Sigmoid colon (tissue), 7 donors: ENCODE results near the gene HMGB2. TPM values are rescaled to one million over a fixed set of nuclear protein-coding genes. Genes with fewer than 3 reads are reported as not detected.

Experiments
- DNase-seq: peaks from one replicate; pipeline ENCODE4 v3.0.0-alpha.2; 2019
- H3K27ac ChIP-seq, 4 donors: fragments of 200-600 bp; sonication (generic); one replicate each; pipeline ENCODE4 v1.5.1; 2016 to 2019; ENCODE audit warnings: mild to moderate bottlenecking in 1 of 4
- H3K27me3 ChIP-seq, 3 donors: fragments of 200-600 bp; sonication (generic); one replicate each; pipeline ENCODE4 v1.5.1; 2019; ENCODE audit warnings: mild to moderate bottlenecking in 1 of 3
- H3K36me3 ChIP-seq, 4 donors: fragments of 200-600 bp; sonication (generic); one replicate each; pipeline ENCODE4 v1.5.1; 2016 to 2019
- H3K4me1 ChIP-seq, 4 donors: fragments of 200-600 bp; sonication (generic); one replicate each; pipeline ENCODE4 v1.5.1; 2017 to 2019
- H3K4me3 ChIP-seq, 4 donors: fragments of 200-600 bp; sonication (generic); one replicate each; pipeline ENCODE4 v1.5.1; 2017 to 2019; ENCODE audit warnings: mild to moderate bottlenecking in 2 of 4, moderate library complexity in 1 of 4
- H3K9me3 ChIP-seq, 4 donors: fragments of 200-600 bp in 3 of 4; sonication (generic) in 3 of 4; one replicate each; pipeline versions ENCODE4 v1.5.1 to v1.6.1; 2013 to 2019
- EP300 ChIP-seq, 4 donors: sonication (generic); formaldehyde crosslinking; IDR thresholded peaks; one replicate each; pipeline ENCODE4 v1.6.1; 2017; ENCODE audit warnings: antibody characterized with exemption in 4 of 4
- POLR2A ChIP-seq, 2 donors: fragments of 450-650 bp; IDR thresholded peaks; one replicate each; pipeline ENCODE4 v1.6.1; 2016; ENCODE audit warnings: antibody characterized with exemption in 2 of 2, mild to moderate bottlenecking in 2 of 2, moderate library complexity in 2 of 2
- POLR2AphosphoS5 ChIP-seq, 4 donors: sonication (generic); formaldehyde crosslinking; IDR thresholded peaks; one replicate each; pipeline ENCODE4 v1.6.1; 2017; ENCODE audit warnings: antibody characterized with exemption in 4 of 4
- WGBS, 2 donors: extraction: QIAGEN DNeasy Blood & Tissue Kit; methylation state at CpG; one replicate each; pipeline ENCODE4 v1.1.7; 2013; 5-methylcytosine and 5-hydroxymethylcytosine counted together
- intact Hi-C: fragments of 100-400 bp; cut with DNase I; formaldehyde crosslinking; loops from one replicate; pipeline ENCODE4 v1.15.1; 2023
- polyA plus RNA-seq, 3 donors: library from polyadenylated mRNA; stranded (reverse); fragments of 200-250 nt; gene quantifications; one replicate each; pipeline ENCODE4 v1.2.3, GENCODE V29; 2013
- total RNA-seq, 4 donors: library from RNA; depleted of rRNA; stranded (reverse); fragments of >200 nt; gene quantifications; one replicate each; pipeline ENCODE4 v1.1.0, GENCODE V29; 2016
- TF ChIP-seq, protein P1 (sequence below), 4 experiments: fragments of 450-650 bp in 3 of 4; fragments of 200-600 bp in 1 of 4; IDR thresholded peaks; one replicate each; pipeline ENCODE4 v1.5.1; 2016 to 2019; ENCODE audit warnings: antibody characterized with exemption in 4 of 4, mild to moderate bottlenecking in 3 of 4, moderate library complexity in 2 of 4
- donor health status: healthy with polysubstance abuse.
- donor health status: Bipolar disorder and iron deficiency.
- donor health status: healthy.

The HMGB2 gene
- total and polyA plus RNA-seq, 7 donors, result 45.1 to 255 (median 74.7) TPM

DNA sequence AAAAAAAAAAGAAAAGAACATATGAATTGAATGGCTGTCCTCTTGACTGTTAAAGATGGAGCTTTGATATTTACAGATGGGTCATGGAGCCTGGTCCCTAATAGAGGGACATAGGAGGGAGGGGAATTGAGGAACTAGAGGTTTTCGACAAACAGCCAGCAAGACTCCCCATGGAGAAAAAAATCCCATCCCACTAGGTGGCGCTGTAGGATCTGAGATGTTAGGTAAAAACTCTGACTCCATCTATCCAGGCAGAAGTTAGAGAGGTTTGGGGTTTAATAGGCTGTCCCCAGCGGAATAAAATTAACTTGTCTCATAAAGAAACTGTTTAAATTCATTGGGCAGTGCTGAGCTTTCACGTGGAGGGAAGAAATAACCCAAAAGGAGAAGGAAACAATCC is 45.9 kb downstream of the HMGB2 start:
- no peaks in the 10 kb centered on the region for H3K27me3 ChIP-seq
- 80 to 83% methylated on average over 4 of the region's 4 CpGs for WGBS, 2 donors
- no peaks in the 10 kb centered on the region for H3K4me1 ChIP-seq
- H3K27ac ChIP-seq, result no peak overlapping the region
- no peak for TF ChIP-seq POLR2A (IDR thresholded peaks at IDR 0.05)
- TF ChIP-seq, protein P1, sequence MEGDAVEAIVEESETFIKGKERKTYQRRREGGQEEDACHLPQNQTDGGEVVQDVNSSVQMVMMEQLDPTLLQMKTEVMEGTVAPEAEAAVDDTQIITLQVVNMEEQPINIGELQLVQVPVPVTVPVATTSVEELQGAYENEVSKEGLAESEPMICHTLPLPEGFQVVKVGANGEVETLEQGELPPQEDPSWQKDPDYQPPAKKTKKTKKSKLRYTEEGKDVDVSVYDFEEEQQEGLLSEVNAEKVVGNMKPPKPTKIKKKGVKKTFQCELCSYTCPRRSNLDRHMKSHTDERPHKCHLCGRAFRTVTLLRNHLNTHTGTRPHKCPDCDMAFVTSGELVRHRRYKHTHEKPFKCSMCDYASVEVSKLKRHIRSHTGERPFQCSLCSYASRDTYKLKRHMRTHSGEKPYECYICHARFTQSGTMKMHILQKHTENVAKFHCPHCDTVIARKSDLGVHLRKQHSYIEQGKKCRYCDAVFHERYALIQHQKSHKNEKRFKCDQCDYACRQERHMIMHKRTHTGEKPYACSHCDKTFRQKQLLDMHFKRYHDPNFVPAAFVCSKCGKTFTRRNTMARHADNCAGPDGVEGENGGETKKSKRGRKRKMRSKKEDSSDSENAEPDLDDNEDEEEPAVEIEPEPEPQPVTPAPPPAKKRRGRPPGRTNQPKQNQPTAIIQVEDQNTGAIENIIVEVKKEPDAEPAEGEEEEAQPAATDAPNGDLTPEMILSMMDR (IDR thresholded peaks at IDR 0.05), result peak; percentile 16 to 48 (median 44)
- H3K9me3 ChIP-seq, result no peaks in the 10 kb centered on the region
- intact Hi-C loops, result no loop called here
- DNase-seq, result peak; percentile 81
- no peak overlapping the region for H3K4me3 ChIP-seq
- no peaks in the 10 kb centered on the region for H3K36me3 ChIP-seq

DNA sequence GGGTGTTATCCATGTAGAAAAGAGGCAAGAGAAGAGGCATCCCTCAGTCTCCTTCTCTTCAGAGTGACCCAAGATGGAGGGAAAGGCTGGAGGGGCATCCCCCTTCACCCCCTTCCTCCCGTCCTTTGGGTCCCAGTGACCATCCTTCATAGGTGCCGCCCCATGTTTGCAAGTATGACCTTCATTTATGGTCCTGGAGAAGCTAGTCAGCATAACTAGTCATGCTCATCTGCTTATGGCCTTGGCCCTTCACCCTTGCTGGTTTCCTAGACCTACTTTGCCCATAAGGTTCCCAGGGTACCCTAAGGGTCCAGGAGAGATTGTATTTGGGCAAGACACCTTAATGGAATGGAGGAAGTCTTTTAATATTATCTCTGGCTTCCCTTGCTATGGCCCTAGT is 46.7 kb downstream of the HMGB2 start:
- Histone ChIP-seq H3K27me3 (no peaks in the 10 kb centered on the region), H3K36me3 (no peaks in the 10 kb centered on the region), H3K27ac (no peak overlapping the region), H3K4me1 (no peaks in the 10 kb centered on the region), H3K9me3 (no peaks in the 10 kb centered on the region), H3K4me3 (no peak overlapping the region)
- 94 to 100% methylated on average over 2 of the region's 2 CpGs for WGBS, 2 donors
- intact Hi-C loops, result no loop called here
- DNase-seq, result no peak
- TF ChIP-seq EP300 (IDR thresholded peaks at IDR 0.05) (no peak), POLR2AphosphoS5 (IDR thresholded peaks at IDR 0.05) (no peak), POLR2A (IDR thresholded peaks at IDR 0.05) (no peak)
- TF ChIP-seq, protein P1 (IDR thresholded peaks at IDR 0.05), result no peak

- DNase-seq, result no peak
- Histone ChIP-seq H3K4me1 (no peaks in the 10 kb centered on the region), H3K27ac (no peak overlapping the region), H3K36me3 (no peaks in the 10 kb centered on the region), H3K27me3 (no peaks in the 10 kb centered on the region), H3K4me3 (no peak overlapping the region), H3K9me3 (no peaks in the 10 kb centered on the region)
- TF ChIP-seq, protein P1 (IDR thresholded peaks at IDR 0.05), result no peak
- TF ChIP-seq EP300 (IDR thresholded peaks at IDR 0.05) (no peak), POLR2AphosphoS5 (IDR thresholded peaks at IDR 0.05) (no peak), POLR2A (IDR thresholded peaks at IDR 0.05) (no peak)
- intact Hi-C loops, result no loop called here
Observed at GRCh38 chr4:173284463-173284862, 49.7 kb downstream of the HMGB2 start.

- no peak overlapping the region for H3K4me3 ChIP-seq
- no peak for DNase-seq
- no peaks in the 10 kb centered on the region for H3K9me3 ChIP-seq
- no peaks in the 10 kb centered on the region for H3K4me1 ChIP-seq
- H3K27ac ChIP-seq, result no peak overlapping the region
- TF ChIP-seq, protein P1 (IDR thresholded peaks at IDR 0.05), result no peak
- TF ChIP-seq POLR2AphosphoS5 (IDR thresholded peaks at IDR 0.05) (no peak), POLR2A (IDR thresholded peaks at IDR 0.05) (no peak), EP300 (IDR thresholded peaks at IDR 0.05) (no peak)
- no peaks in the 10 kb centered on the region for H3K36me3 ChIP-seq
- 88 to 93% methylated on average over 3 of the region's 3 CpGs for WGBS, 2 donors
- no peaks in the 10 kb centered on the region for H3K27me3 ChIP-seq
- intact Hi-C loops, result no loop called here
Observed at GRCh38 chr4:173282626-173283025, 51.5 kb downstream of the HMGB2 start.

DNA sequence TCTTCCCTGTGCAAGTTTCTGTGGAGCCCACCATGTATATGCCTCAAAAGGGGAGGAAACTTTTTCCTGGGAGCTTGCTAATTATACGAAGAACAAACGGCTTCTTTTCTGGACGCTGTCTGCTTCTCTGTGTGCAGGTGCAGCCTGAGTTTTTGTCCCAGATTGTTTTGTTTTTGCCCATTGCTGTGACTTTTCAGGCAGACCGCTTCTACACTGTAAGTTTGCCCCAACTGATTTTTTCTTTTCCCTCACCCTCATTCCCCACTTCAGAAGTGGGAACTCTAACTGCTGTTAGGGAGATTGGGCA is 51.9 kb downstream of the HMGB2 start:
- TF ChIP-seq EP300 (IDR thresholded peaks at IDR 0.05) (no peak), POLR2AphosphoS5 (IDR thresholded peaks at IDR 0.05) (no peak), POLR2A (IDR thresholded peaks at IDR 0.05) (no peak)
- TF ChIP-seq, protein P1 (IDR thresholded peaks at IDR 0.05), result no peak
- H3K27ac ChIP-seq, result no peak overlapping the region
- no peak overlapping the region for H3K4me3 ChIP-seq
- no peaks in the 10 kb centered on the region for H3K9me3 ChIP-seq
- H3K4me1 ChIP-seq, result no peaks in the 10 kb centered on the region
- H3K27me3 ChIP-seq, result no peaks in the 10 kb centered on the region
- intact Hi-C loops, result no loop called here
- WGBS, 2 donors, result 85 to 93% methylated on average over 4 of the region's 4 CpGs
- H3K36me3 ChIP-seq, result no peaks in the 10 kb centered on the region
- DNase-seq, result no peak
